ENCODE measurements around the gene MYBPC1.

- TF ChIP-seq POLR2A (IDR thresholded peaks at IDR 0.05) (no peak), CTCF (IDR thresholded peaks at IDR 0.05) (no peak)
Measured at GRCh38 chr12:101654442-101654841, 59.7 kb downstream of the MYBPC1 start.

Measured in adrenal gland (tissue), 5 donors.